Measurements from ENCODE around the gene GALE.
"Not testable (repeated sequence)": the region's sequence is repeated elsewhere in the genome, so short reads cannot be mapped to it uniquely, and the experiment has no call there.

GALE gene

DNA sequence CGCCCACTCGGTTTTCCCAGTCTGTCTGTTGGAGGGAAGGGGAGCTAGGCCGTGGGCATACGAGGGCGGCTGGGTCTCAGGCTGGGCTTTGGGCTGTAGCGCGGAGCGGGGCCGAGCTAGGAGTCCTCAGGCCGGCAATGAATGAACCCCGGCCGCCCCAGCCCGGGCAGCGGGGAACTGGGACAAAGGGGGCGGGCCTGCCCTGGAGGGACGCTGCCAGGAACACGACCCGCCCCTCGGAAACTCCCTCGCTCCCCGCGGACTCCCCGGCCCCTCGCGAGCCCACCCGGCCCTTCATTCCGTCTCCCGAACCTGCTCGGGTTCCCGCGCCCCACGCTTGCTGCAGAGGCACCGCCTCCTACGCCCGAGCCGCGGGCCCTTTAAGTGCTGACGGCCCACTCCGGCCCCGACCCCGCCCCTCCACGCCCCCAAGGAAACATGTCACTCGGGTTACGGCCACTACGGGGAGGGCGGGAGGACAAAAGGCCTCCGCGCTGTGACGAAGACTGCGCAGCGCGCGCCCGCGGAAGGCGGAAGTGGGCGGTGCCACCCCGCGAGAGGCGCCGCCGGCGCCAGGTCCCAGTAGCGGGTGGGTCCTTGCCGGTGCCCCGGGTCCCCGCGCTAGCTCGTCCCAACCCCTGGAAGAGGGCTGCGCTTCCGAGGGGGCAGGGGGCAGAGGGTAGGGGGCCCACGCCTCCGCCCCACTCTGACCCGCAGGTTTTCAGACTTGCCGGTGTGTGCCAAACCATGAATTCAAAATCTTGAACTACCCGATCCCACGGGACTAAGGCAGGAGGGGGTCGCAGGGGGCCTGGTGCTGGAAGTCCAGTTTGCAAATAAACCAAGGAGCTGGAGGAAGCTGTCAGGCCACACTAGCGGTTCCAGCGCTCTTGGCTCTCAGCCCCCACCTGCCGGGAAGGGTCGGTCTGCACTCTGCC is at the start of gene GALE:
Gene GALE, minus strand, starts transcription at position 355 of the 938 bp plus-strand sequence. CDS start 1,747 bp downstream, outside the sequence.
- DNase-seq = peak; percentile 86

DNA sequence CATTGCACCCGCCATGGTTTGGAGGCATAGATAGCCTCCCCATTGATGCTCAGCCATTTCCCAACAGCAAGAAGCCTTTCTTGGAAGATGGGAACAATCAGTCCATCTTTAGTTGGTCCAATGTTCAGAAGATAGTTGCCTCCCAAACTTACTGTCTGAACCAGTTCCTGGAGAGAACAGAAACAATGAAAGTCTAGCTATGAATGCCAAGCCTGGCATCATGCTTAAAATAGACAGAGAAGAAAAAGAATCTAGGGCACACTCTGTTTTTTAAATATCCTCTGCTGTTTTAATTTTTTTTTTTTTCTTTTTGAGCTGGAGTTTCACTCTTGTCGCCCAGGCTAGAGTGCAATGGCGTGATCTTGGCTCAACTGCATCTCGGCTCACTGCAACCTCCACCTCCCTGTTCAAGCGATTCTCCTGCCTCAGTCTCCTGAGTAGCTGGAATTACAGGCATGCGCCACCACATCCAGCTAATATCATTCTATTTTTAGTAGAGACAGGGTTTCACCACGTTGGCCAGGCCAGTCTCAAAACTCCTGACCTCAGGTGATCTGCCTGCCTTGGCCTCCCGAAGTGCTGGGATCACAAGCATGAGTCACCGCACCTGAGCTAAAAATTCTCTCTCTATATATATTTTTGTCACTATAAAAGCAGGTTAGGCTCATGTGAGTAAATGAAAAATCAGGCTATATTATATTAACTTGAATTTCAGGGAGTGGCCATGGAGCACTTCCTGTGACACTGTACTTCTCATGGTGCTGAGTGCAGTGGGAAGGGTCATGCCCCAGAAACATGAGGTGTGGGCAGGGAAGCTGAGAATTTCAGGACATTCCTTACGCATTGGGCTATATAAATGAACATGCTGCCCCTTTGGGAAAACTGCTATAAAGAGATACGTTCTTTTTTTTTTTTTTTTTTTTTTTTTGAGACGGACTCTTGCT is 48.4 kb upstream of the GALE start:
- no peak for DNase-seq

DNA sequence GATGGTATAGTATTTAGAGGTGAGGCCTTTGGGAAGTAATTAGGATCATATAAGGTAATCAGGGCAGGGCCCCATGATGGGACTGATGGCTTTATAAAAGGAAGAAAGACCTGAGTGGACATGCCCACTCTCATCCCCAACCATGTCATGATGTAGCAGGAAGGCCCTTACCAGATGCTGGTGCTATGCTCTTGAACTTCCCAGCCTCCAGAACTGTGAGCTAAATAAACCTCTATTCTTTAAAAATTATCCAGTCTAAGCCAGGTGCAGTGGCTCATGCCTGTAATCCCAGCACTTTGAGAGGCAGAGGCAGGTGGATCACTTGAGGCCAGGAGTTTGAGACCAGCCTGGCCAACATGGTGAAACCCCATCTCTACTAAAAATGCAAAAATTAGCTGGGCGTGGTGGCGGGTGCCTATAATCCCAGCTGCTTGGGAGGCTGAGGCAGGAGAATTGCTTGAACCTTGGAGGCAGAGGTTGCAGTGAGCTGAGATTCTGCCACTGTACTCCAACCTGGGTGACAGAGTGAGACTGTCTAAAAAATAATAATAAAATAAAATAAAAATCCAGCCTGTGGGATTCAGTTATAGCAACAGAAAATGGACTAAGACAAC is 47.0 kb upstream of the GALE start:
- DNase-seq = not testable (repeated sequence)

DNA sequence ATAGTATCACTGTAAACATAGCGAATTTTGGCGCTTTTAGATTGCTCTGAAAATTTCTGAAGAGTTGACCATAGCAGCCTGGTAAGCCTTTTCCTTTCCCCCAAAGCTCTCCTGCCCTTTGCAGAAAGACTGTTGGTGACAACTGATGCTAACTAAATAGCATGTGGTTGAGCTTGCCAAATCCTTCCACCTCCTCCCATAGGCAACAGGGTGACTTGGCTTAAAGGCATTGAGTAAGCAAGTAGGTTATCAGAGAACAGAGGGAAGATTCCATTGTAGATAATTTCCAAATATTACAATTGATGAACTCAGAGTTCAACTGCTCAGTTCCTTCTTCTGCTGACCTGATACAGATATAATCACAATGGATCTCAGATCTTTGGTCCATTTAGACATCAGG is 44.6 kb upstream of the GALE start:
- DNase-seq = no peak

DNA sequence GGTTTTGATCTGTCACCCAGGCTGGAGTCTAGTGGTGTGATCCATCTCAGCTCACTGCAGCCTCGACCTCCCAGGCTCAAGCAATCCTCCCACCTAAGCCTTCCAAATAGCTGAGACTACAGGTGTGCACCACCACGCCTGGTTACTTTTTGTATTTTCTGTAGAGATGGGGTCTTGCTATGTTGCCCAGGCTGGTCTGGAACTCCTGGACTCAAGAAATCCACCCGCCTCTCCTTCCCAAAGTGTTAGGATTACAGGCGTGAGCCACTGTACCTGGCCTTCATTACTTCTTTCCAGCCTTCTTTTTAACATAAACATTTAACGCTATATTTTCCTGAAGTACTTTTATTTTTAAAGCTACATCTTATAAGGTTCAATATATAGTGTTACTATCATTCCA is 43.1 kb upstream of the GALE start:
- no peak for DNase-seq

DNA sequence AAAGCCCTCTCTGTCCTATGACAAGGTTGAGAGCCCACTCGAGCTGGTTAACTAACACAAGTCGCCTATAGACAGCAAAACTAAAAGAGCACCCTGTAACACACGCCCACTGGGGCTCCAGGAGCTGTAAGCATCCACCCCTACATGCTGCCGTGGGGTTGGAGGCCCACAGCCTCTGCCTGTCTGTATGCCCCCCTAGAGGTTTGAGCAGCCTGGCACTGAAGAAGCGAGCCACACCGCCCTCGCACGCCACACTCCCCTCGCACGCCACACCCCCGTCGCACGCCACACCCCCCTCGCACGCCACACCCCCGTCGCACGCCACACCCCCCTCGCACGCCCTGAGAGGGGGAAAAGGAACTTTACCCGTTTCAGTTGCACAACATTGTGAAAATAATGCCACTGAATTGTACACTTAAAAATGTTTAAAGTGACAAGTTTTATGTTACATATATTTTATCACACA is 37.9 kb upstream of the GALE start:
- DNase-seq = peak; percentile 12

DNA sequence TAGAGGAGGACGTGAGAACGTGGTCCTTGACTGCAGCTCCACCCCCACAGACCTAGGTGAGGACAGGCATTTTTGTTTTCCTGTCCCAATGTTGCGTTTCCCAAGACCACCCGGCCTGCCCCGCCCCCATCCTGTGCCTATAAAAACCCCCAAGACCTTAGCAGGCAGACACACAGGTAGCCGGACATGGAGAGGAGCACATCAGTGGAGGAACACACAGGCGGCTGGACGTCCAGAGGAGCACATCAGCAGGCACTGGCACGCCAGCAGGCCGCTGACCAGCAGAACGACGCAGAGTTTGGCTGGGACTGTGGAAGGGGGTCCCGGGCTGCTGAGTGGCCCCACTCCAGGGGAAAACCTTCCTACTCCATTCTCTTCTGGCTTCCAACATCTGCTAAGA is 37.4 kb upstream of the GALE start:
- no peak for DNase-seq

DNA sequence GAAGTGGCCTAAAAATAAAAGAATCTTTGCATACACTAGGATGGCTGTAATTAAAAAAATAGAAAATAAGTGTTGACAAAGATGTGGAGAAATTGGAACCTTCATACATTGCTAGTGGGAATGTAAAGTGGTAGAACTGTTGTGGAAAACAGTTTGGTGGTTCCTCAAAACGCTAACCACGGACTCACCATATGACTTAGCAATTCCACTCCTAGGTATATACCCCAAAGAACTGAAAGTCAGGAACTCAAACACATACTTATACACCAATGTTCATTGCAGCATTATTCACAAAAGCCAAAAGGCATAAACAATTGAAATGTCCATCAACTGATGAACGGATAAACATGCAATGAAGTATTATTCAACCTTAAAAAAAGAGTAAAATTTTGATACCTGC is 35.5 kb upstream of the GALE start:
- DNase-seq = no peak

DNA sequence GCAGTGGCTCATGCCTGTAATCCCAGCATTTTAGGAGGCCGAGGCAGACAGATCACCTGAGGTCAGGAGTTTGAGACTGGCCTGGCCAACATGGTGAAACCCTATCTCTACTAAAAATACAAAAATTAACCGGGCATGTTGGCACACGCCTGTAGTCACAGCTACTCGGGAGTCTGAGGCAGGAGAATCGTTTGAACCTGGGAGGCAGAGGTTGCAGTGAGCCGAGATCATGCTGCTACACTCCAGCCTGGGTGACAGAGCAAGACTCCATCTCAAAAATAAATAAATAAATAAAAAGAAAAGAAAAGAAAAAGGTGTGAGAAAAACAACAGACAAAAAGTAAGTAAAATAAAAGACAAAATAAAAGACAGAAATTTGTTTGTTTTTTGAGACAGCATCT is 33.6 kb upstream of the GALE start:
- DNase-seq = not testable (repeated sequence)

DNA sequence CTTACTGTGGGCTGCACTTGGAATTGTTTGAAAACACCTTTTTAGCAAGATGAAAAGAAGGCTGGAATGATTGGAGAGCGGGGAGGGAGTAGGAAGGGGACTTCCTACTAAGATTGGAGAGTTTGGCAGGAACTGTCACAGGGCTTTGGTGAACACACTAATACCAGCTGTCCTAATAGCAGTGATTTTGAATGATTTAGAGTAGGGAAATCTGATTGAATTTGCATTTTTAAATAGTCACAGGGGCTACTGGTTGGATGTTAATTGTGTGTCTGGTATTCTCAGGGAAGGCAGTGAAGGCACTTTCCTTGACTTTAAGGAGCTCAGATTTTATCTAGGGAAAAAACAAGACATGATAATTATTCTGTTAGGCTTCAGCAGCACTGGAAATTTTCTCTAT is 27.2 kb upstream of the GALE start:
- no peak for DNase-seq

DNA sequence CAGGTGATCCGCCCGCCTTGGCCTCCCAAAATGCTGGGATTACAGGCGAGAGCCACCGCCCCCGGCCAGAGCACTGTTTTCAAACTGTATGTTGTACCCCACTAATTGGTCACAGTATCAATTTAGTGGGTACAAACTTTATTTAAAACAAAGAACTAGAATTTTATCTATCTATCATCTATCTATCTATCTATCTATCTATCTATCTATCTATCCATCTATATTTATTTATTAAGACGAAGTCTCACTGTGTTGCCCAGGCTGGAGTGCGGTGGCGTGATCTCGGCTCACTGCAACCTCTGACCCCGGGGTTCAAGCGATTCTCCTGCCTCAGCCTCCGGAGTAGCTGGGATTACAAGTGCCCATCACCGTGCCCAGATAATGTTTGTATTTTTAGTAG is 26.0 kb upstream of the GALE start:
- not testable (repeated sequence) for DNase-seq

DNA sequence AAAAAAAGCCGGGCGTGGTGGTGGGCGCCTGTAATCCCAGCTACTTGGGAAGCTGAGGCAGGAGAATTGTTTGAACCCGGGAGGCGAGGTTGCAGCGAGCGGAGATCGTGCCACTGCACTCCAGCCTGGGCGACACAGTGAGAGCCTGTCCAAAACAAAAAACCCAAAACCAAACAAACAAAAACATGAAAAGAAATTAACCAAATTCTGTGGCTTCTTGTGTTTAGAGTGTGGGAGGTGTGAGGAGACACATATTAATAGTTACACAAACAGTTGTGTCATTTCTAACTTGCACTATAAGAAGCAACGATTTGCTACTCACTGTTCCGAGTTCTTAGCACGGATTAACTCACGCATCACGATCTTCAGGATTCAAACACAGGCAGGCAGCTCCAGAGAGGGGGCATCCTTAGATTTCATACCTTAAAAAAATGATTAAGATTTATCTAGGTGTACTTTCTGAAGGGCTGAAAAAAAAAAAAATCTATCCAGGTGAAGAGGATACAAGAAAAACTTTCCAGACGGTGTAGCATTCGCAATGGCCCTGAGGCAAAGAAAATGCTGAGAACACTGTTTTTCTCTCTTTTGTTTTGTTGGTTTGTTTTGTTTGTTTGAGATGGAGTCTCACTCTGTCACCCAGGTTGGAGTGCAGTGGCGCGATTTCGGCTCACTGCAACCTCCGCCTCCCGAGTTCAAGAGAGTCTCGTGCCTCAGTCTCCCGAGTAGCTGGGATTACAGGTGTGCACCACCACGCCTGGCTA is 25.4 kb upstream of the GALE start:
- no peak for DNase-seq

DNA sequence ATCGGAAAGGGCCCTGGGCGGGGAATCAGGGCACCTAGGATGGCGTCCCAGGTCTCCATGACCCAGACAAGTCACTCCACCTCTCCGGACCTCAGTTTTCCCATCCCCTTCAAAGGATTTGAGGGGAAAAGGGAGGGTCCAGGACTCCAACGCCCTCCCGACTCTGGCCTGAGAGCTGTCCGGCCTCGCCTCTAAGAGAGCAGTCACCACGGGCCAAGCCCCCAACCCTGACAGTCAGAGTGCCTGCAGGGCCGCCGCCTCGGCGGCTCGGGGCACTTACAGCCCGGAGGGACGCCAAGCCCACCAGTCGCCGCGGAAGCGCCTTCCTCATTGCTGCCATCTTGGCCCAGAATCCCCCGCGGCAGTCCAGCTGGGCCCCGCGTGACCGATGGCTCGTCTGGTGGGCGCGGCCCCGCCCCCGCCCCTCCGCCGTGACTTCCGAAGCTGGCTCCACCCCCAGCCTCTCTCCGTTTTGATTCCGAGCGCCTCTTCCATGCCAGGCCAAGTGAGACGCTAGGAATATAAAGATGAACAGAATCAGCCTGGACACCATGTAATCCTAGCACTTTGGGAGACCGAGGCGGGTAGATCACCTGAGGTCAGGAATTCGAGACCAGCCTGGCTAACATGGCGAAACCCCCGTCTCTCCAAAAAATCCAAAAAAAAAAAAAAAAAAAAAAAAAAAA is 24.7 kb upstream of the GALE start, which contains the start of gene HMGCL:
Gene HMGCL, minus strand, starts transcription at position 354 of the 686 bp plus-strand sequence. Its CDS starts 14 bp downstream, at position 340.
- DNase-seq = peak; percentile 80

DNA sequence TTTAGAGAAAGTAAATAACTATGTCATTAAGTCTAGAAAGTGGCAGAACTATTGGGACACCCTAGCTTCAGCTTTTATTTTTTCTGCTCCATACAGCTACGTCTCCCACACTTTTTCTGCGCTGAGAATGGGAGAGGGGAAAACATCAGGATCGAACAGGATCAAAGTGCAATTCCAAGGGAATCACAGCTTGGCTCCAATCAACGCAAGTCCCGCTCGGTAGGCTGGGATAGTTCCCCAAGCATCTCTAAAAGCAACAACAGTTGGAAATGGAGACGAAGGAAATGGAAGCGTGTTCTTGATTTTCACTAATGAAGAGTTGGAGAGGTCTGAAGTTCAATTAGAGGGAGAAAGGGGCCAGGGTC is 24.1 kb upstream of the GALE start:
- no peak for DNase-seq

DNA sequence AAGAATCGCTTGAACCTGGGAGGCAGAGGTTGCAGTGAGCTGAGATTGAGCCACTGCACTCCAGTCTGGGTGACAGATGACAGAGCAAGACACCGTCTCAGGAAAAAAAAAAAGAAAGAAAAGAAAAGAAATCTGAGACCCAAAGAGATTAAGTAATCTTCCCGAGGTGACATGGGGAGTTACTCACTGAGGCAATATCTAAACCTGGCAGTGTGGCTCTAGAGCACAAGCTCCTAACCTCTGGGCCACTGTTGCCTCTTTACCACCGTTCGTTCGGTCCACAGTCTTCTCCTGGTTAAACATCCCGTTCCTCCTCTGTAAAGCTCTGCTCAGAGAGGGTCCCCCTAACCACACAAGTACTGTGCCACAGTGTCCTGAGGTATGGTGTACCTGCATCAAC is 23.2 kb upstream of the GALE start:
- no peak for DNase-seq

DNA sequence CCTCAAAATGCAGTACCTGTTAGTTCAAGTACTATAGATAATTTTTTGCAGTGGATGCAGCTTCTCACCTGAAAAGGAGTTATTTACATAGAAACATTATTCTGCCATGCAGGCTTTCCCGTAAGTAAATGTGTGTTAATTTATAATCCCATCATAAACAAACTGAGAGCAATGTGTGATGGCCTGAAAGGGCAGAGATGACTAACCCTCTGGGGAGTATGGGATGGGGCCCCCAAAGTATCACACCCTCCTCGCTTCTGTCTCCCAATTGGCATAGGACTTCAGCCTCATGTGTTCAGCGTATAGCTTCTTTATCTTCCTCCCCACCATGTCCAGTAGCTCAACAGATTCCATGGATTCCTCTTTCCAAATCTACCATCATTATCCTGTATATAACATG is 17.1 kb upstream of the GALE start:
- no peak for DNase-seq

DNA sequence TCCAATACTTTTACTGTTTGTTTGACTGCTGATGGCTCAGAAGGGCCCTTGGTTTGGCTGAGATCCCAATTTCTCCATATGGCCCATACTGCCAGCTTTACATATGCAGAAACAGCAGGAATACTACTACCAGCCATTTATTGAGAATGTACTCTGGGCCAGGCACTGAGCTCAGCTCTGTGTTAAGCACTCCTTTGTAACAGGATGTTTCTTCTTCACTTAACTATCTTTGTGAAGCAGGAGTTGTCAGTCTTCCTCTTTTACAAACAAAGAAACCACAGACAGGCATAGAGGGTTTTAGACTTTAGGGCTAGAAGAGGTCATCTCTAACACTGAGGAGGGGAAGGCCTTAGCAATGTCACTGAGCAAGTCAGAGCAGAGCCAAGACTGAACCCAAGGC is 16.4 kb upstream of the GALE start:
- DNase-seq = no peak

DNA sequence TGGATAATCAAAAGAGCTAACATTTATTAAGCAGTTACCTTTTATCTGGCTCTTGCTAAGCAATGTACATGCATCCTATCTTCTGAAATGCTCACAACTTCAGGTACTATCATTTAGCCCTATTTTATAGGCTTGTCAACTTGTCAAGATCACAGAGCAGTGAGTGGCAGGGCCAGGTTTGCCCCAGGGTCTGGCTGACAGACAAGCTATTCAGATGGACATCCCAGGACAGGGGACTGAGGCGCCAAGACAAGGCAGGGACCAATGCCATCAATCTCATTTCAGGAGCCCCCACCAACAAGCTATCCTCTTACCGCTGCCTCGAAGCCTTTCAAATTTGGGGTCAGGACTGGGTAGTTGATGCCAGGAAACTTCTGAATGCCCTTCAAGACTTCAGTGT is 15.8 kb upstream of the GALE start:
- DNase-seq = no peak

DNA sequence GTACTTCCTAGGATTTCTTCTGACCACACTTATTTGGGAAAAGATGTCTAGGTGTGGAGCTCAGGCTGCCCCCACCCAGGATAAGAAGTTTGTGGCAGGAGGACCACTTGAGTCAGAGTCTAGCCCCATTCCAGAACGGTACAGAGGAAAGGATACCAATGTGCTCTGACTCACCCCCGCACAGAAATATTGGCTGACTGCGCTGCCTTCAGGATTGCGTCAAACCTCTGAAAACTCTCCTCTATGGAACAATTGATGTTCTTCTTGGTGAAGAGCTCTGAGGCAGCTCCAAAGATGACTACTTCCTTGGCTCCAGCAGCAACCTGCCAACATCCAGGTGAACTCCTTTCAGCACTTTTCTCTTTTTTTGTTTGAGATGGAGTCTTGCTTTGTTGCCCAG is 13.5 kb upstream of the GALE start:
- DNase-seq = no peak

DNA sequence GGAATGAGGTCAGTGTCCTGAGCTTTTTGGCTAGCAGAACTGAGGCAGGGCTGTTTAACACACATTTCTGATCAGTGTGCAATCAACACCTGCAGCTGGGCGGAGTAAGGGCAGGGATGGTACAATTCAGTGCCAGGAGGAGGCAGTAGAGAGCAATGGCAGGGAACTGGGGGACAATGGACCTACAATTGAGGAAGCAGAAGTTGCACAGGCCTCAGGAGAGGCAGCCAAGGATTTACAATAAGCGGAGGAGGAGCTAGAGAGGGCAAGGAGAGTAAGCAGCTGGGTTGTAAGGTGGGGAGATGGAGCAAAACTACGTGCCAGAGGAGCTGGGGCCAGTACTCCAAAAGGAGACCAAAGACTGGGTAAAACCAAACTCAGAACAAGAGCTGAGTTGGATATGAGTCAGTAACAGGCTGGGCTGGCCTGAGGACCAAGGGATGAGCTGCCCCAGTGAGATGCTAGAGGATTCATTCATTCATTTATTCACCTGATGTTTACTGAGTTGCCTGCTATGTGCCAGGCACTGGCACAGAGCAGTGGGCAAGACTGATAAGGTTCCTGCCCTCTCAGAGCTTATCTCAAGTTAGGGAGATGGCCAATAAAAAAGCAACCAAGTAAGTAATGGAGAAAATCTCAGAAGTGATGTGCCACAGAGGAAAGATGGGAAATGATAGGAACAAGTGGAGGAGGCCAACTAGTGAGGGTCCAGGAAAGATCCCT is 10.4 kb upstream of the GALE start:
- DNase-seq = no peak

DNA sequence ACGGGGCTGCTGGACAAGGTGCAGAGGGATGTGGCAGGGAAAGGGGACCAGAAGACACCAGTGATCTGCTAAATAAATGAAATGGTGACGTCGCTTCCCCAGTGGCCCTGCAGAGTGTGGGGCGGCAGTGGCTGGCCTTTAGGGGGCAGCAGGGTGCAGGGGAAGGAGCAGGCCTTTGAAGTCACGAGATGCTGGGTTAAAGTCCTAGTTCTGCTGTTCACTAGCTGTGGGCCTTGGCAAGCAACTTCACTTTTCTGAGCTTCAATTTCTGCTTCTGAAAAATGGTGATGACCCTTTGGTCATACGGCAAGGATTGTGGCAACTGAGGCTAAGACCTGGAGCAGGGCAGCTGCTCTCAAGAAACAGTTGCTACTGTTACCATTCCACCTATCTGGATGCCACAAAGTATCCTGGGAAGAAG is 9.2 kb upstream of the GALE start:
- DNase-seq = peak; percentile 20

Measured in NCI-H526 treated with DMSO at 0.1 percent for 48 hours (cell line).